HG03066 (cell line): ENCODE results near the gene MMP25.
"Not testable (repeated sequence)": the region's sequence is repeated elsewhere in the genome, so short reads cannot be mapped to it uniquely, and the experiment has no call there.

Experiments used
- ATAC-seq: cut with Tn5 transposase; IDR thresholded peaks from one replicate; pipeline ENCODE4 v1.9.1; 2021; ENCODE audit warnings: low read depth; ENCODE audit not compliant: unreplicated experiment

Gene MMP25

GRCh38 chr16:3070608-3071111 lies 24.3 kb downstream of the MMP25 start:
- ATAC-seq = no peak

GRCh38 chr16:3071655-3072054 lies 25.3 kb downstream of the MMP25 start:
- no peak for ATAC-seq

GRCh38 chr16:3072148-3072547 lies 25.8 kb downstream of the MMP25 start:
- not testable (repeated sequence) for ATAC-seq

- not testable (repeated sequence) for ATAC-seq
Observed at GRCh38 chr16:3072576-3073263, 26.4 kb downstream of the MMP25 start.

GRCh38 chr16:3073448-3073847 lies 27.1 kb downstream of the MMP25 start:
- no peak for ATAC-seq

- ATAC-seq = no peak
Observed at GRCh38 chr16:3074860-3075522, 28.6 kb downstream of the MMP25 start.

- ATAC-seq = no peak
Observed at GRCh38 chr16:3075523-3075915, 29.2 kb downstream of the MMP25 start.

GRCh38 chr16:3075946-3076345 lies 29.6 kb downstream of the MMP25 start:
- ATAC-seq = not testable (repeated sequence)

GRCh38 chr16:3076577-3076976 lies 30.2 kb downstream of the MMP25 start:
- ATAC-seq = no peak

GRCh38 chr16:3080024-3080423 lies 33.7 kb downstream of the MMP25 start:
- ATAC-seq = no peak

- ATAC-seq = not testable (repeated sequence)
Observed at GRCh38 chr16:3081957-3082356, 35.6 kb downstream of the MMP25 start.

- not testable (repeated sequence) for ATAC-seq
Observed at GRCh38 chr16:3083408-3083807, 37.0 kb downstream of the MMP25 start.

GRCh38 chr16:3084491-3084890 lies 38.1 kb downstream of the MMP25 start:
- no peak for ATAC-seq

- ATAC-seq = no peak
Observed at GRCh38 chr16:3084969-3085670, 38.8 kb downstream of the MMP25 start.

- ATAC-seq = no peak
Observed at GRCh38 chr16:3085868-3086595, 39.7 kb downstream of the MMP25 start.

- no peak for ATAC-seq
Observed at GRCh38 chr16:3086596-3087242, 40.4 kb downstream of the MMP25 start.

- ATAC-seq = no peak
Observed at GRCh38 chr16:3087243-3088235, 41.2 kb downstream of the MMP25 start.

GRCh38 chr16:3088450-3088849 lies 42.1 kb downstream of the MMP25 start:
- ATAC-seq = no peak
